GM19043 (cell line): Measurements from ENCODE around the gene YPEL1.
"Not testable (repeated sequence)": the region's sequence is repeated elsewhere in the genome, so short reads cannot be mapped to it uniquely, and the experiment has no call there.

Experiments
- ATAC-seq: cut with Tn5 transposase; IDR thresholded peaks from one replicate; pipeline ENCODE4 v1.9.1; 2021; ENCODE audit warnings: low read depth; ENCODE audit not compliant: unreplicated experiment

Gene YPEL1

DNA sequence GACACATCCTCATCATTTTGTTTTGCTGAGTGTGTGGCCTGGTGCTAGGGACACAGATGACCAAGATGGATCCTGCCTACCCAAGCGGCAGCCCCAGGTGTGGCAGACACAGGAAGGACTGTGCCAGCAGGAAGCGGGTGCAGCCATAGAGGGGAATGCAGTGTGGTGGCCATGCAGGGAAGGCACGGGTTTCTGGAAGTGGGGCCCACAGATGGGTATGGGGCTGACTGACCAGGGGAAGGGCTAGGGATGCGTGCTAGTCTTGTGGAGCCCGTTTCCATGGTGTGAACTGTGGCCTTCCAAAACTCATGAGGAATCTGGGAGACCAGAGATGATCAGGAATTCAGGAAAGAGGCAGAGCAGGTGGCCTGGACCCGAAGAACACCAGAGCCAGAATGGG lies 33.5 kb downstream of the YPEL1 start:
- no peak for ATAC-seq

DNA sequence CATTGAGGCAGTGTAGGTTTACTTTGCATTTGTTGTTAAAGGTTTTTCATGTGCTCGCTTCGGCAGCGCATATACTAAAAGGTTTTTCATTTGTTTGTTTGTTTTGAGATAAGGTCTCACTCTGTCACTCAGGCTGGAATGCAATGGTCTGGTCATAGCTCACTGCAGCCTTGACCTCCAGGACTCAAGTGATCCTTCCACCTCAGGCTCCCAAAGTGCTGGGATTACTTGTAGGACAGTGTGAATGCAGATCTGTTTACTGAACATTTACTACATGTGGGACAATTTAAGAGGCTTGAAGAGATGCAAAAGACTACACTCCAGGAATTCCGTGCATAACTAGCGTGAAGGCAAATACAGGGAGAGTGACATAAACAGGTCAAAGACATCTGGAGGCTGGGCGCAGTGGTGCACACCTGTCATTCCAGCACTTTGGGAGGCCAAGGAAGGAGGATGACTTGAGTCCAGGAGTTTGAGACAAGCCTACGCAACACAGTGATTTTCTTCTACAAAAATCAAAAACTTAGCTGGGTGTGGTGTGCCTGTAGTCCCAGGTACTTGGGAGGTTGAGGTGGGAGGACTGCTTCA lies 34.1 kb downstream of the YPEL1 start:
- ATAC-seq = no peak

DNA sequence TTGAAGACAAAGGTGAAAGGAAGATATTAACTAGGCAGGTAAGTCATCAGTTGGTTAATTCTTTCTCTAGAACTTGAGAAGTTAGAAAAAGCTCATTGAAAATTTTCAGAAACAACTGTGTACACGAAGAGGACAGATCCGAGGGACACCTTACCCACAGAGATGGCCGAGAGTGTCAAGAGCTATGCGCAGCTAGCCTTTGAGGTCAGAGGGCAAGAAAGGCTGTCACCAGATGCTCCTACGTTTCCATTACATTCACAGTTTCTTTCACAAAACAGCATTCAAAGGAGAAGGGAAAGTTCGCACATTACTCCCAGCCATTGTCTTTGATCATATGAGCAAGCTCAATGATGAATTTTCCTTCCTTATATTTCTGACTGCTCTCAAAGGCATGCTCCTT lies 34.8 kb downstream of the YPEL1 start:
- ATAC-seq = no peak

DNA sequence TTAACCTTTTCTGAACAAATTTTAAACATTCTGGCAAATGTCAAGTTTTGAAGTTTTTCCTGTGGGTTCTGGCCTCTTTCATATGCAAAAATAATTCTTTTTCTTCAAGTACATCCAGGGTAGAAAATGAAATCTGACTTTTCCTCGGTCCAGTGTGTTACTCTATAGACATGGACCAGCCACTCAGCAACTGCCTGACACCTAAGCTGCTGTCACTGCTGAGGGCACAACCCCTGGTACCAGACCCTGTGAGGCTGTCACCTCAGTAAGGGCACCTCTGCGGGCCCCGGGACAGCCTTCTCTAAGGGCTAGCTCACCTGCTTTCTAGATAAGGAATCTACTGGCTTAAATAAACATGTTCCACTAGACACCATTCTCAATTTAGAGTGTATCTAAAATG lies 36.0 kb downstream of the YPEL1 start:
- no peak for ATAC-seq

DNA sequence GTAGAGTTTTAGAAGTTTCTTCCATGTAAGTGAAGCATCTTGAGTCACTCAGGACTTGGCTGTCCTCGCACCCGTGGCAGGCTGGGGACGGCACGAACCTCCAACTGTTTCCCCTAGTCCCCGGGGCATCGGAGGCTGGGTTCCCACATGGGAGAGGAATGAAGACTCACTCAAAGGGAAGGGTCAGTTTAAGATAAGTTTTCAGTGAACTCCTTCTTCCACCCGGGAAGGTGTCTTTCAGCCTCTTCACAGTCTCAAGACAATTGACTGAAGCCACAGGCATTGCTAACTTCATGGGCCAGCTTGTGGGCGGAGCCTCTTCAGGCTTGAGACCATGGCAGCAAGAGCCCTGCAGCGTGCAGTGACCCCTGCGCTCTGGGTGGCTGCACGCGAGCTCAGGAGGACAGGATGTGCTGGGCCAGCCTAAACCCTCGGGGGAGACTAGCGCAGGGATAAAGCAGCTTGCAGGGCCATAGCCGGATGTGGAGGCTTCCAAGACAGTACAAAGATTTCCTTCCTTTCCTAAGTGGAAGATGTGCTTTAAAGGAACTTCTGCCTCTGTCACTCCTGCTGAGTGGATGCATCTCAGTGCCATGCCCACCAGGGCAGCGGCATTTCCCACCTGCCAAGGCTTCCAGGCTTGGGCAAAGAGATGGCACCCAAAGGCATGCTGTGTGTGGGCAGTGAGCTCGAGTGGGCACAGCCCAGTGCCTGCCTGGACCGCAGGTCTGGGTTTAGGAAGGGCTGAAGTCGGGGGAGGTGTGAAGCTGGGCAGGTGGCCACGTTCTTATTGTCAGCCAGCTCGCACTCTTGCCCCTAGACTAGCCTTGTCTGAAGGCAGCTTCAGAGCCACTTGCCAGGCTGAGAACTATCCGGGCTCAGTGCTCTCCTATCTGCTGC lies 36.9 kb downstream of the YPEL1 start:
- no peak for ATAC-seq

DNA sequence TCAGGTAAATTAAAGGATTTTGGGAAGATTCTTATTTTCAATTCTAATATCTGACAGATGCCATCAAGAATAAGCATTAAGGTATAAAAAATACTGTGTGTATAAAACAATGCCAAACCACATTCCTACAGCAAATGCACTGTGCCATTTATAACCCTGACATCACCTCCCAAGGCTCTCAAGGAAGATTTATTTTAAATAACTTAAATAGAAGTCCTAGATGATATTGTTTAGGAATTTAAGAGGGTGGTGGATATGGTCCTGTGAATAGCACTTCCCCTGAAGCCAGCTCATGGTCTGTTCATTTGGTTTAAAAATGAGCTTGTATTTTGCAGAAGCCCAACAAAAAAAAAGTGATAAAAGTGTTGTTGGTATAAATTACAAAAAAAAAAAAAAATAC lies 37.7 kb downstream of the YPEL1 start:
- no peak for ATAC-seq

DNA sequence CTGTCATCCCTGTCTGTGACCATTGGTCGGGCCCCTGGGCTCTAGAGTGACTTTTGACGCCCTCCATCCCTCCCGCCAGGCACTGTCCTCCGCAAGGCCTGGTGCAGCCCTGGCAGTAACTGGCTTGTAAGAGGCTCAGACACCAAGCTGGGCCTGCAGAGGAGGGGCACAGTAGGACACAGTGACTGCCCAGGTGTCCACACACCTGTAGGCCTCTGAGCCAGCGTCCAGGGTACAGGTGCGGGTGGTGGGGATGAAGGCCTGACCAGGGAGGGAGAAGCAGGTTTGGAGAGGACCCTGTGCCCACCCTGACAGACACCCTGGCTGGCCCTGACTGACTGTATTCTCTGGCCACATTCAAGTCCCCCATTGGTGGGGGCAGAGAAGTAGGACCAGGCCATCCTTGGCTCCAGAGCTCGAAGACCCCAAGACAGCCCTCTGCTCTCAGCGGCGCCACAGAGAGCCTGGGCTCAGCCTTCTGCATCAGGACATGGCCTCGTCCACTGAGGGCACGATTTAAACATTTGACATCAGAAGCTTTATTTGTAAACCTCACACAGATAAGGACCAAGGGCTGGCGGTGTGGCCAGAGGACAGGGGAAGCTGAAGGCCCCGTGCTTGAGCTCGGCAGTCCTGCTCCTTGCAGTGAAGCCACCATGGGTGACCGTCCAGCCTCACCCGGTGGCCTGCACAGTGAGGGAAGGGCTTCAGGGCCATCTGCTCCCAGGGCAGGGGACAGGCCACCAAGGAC lies 38.4 kb downstream of the YPEL1 start:
- ATAC-seq = no peak

DNA sequence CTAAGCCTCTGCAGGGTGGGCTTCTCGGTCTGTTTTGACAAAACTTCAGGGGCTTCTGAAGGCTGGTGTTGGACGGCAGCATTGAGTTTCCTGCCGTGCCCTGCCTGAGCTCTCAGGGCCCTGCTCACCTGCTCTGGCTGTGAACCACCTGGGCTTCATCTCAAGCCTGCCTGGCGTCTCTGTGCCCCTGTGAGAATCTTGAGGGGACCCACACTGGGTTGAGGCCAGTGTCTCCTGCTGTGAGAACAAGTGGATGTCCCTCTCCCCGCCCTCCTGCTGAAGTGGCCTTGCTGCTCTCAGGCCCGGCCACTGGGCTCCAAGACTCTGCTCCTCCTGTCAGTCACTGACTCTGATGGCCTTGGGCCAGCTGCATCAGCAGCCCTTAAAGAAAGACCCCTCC lies 39.5 kb downstream of the YPEL1 start:
- no peak for ATAC-seq

DNA sequence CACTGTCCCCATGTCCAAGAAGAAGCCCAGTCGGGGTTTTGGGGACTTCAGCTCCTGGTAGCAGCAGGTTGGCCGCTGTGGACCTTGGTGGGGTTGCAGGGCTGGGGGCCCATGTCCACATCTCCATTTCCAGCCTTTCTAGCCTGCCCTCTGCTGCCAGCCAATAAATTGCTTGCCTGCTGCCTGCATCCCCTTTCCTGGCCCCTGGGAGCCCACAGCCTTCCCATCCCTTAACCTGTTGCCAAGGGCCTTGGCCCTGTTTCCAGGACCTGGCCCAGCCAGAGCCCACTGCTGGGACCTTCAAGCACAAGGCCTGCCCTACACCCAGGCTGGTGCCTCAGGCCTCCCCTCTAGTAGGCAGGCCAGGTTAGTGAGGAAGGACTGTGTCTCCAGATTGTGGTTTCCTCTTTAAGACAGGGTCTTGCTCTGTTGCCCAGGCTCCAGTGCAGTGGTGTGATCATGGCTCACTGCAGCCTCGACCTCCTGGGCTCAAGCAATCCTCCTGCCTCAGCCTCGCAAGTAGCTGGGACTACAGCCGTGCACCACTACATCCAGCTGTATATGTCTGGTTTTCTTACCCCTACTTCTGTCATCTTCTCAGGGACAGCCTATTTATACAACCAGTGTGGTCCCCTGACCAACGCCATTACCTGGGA lies 40.0 kb downstream of the YPEL1 start:
- no peak for ATAC-seq

DNA sequence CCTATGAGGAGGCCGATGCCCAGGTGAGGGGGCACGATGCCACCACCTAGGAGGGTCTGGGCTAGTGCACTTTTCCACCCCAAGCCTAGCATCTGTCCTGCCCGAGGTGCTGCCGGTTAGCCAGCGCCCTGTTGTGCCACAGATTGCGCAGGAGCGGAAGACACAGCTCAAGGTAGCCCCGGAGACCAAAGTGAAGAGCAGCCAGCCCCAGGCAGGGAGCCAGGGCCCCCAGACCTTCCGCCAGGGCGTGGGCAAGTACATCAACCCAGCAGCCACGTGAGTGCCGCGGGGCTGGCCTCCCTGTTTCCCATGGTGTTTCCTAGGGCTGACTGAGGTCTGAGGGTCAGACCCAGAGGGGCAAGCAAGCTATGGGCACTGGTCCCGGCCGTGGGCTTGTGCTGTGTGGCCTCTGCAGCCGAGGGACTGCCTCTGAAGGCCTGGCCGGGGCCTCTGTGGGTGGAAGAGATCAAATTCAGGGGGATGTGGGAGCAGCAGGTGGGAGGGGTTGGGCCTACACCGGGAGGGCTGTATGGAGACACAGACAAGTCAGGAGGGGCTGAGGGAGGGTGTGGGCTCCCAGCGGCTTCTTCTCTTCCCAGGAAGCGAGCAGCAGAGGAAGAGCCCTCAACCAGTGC lies 40.7 kb downstream of the YPEL1 start:
- ATAC-seq = no peak

DNA sequence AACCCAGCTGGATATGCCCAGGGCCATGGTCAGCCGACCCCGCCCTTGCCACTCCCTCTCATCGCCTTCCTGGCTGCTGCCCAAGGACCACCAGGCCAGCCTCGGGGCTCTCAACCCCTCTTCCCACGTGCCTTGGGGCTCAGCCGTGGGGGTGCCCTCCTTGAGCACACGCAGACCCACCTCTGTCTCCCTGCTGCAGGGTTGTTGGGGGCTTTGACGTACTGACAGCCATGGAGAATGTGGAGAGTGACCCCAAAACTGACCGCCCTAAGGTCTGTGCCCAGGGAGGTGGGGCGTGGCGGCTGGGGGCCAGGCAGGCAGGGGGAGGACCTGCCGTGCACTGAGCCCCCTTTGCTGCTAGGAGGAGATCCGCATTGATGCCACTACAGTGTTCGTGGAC lies 41.2 kb downstream of the YPEL1 start:
- no peak for ATAC-seq

DNA sequence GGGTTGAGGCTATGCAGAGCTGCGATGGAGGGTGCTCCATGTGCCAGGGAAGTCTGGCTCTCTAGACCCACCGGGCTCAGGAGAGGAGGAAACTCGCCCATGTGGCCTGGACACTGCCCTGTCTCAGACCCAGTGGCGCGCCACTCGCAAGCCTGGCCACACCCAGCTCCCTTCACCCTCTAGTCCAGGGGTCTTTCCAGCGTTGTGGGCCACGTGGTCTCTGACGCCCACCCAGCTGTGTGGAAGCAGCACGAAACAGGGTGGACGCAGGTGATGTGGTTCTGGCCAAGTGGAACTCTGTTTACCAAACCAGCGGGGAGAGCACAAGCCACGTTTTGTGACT lies 41.6 kb downstream of the YPEL1 start:
- ATAC-seq = no peak

DNA sequence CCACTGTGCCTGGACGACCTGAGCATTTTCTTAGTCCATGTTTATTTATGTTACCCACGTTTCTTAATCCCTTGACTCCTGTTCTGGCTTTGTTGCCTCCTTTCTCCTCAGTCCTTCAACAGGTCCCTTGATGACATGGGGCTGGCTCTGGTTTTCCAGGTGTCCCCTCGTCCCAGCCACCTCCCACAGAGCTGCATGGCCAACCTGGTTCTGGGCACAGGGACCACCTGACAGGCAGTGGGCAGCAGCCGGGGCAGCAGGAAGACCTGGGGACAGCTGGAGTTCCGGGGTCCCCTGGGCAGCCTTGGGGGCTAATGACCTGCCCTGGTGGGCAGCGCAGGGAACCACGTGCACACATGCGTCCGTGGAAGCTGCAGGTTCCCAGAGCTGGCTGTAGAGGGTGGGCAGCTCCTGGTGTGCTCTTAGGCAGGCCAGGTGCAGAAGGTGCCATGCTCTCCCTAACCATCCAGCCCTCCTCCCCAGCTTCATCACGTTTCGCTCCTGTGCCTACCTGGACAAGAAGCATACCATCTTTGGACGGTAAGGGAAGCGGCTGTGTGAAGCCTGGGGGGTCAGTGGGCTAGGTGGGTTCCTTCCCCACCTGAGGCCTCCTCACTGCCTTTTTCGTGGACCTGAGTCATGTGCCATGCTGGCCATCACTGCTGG lies 42.1 kb downstream of the YPEL1 start:
- no peak for ATAC-seq

DNA sequence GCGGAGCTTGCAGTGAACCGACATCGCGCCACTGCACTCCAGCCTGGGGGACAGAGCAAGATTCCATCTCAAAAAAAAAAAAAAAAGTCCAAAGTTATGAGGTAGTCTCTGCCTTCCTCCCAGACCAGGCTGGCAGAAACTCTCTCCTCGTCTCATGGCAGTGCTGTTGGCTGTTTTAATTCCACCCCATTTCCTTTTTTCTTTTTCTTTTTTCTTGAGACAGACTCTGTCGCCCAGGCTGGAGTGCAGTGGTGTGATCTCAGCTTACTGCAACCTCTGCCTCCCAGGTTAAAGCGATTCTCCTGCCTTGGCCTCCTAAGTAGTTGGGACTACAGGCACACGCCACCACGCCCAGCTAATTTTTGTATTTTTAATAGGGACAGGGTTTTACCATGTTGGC lies 42.7 kb downstream of the YPEL1 start:
- not testable (repeated sequence) for ATAC-seq

DNA sequence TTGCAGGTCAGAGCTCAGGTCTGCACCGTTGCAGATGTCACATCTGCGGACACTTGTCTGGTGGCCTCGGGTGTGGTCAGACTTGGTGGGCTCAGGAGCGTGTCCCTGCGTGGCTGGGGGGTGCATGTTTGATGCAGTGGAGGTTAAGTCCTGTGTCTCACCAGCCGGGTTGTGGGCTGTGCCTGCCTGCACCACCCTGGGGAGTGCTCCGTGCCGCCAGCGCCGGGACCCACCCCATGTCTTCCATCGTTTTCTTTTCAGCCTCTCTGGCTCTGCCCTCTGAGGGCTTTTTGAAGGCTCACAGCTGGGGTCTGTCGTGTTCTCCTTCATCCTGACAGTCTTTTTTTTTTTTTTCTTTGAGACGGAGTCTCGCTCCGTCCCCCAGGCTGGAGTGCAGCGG lies 43.8 kb downstream of the YPEL1 start:
- ATAC-seq = no peak

DNA sequence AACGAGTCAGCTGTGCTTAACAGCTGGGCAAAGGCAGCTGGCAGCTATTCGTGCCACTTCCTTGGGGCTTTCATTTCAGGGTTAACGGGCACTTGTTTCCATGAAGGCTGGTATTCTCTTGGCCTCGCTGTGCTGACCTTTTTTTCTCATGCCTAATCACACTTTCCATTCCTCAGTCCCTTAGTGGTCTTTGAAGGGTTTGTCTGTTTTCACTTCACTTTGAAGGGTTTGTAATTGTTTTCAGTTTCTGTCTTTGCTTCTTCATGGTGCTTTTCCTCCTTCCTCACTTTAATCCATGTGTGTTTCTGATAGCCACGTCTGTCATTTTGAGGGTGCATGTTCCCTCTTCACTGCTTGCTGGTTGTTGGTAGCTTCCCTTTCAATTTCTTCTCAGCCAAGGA lies 45.2 kb downstream of the YPEL1 start:
- no peak for ATAC-seq

DNA sequence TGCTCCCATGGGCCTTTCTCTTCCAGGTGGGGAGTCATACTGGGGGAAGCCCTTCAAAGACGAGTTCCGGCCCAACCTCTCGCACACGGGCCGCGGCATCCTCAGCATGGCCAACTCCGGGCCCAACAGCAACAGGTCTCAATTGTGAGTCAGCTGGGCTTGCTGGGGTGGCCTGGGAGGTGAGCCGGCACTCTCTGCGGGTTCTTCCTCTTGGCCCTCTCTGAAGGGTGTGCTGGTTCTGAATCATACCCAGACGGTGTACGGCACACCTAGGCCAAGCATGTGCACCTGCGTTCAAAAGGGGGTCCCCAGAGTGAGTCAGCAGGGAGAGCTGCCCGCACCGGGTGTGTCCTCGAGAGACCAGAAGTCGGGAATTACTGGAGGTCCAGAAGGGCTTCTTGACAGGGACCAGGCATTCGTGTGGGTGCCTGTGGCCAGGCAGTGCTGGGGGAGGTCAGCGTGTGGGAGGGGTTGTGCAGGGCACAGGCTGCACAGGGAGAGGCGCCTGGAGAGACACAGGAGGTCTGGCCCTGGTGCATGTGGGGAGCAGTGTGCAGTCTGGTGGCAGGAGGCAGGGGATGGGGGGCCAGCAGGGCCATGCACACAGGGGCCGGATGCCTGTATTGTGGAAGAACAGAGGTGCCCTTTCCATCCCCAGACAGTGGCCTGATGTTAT lies 46.8 kb downstream of the YPEL1 start:
- ATAC-seq = no peak

DNA sequence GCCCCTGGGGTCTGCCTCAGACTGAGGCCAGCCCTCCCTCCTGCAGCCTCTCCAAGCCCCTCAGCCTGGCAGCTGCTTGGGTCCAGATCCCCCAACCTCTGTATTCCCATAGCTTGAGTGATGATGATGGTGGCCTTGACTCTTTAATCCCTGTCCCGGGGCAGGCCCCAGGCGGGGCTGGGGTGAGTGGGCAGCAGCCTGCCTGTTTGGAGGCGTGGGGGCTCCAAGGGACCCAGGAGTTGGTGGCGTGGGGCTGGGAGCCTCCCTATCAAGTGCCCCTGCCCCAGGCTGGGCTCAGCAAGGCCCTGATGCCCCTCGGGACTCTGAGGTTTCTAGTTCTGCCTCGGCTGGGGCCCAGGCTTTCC lies 47.3 kb downstream of the YPEL1 start:
- ATAC-seq = no peak

DNA sequence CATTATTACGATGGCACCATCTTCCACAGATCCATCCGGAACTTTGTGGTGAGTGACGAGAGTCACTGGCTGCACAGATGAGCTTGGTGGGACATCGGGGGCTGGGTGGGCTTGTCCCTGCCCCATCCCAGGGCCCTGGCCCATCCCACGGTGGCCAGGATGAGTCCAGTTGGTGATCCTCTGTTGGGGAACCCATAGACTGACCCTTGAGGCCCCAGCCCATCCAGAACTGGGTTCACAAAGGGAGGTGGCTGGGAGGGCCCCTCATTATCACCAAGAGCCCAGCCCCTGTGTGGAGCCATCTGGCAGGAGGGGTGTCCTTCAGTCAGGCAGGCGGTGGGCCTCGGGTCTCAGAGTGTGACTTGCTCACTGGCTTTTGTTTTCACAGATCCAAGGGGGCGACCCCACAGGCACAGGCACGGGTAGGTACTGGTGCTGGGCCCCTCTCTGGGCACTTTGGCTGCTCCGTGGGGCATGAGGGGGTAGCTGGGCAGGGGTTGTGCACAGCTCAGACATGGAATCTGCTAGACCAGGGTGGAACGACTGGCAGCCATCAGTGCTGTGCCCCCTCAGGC lies 47.8 kb downstream of the YPEL1 start:
- no peak for ATAC-seq
